ENCODE measurements around the gene TESPA1. TPM values are rescaled to one million over a fixed set of nuclear protein-coding genes. Genes with fewer than 3 reads are reported as not detected.

TESPA1 gene
- total RNA-seq, 1 experiment from 2014 or later = 0.51 TPM

- POLR2A ChIA-PET = no interaction called here
- no TSS peak for BruUV-seq (replicated peaks)
- no peak for DNase-seq (ENCODE audit: low read depth, low spot score)
- Histone ChIP-seq H3K4me1 (ENCODE audit: control insufficient read depth, insufficient read depth, low read length) (no peaks in the 10 kb centered on the region), H3K27ac (ENCODE audit: low read length) (no peak overlapping the region), H3K4me3 (ENCODE audit: low read depth in 2 of 2, low read length in 2 of 2) (no peak overlapping the region), H3K27me3 (ENCODE audit: control insufficient read depth, insufficient read depth, low read length) (peaks cover 22% of the 10 kb centered on the region), H3K36me3 (ENCODE audit: control insufficient read depth, insufficient read depth, low read length) (no peaks in the 10 kb centered on the region), H3K9me3 (ENCODE audit: control insufficient read depth, insufficient read depth, low read depth, low read length) (no peaks in the 10 kb centered on the region)
- TF ChIP-seq, protein P1, sequence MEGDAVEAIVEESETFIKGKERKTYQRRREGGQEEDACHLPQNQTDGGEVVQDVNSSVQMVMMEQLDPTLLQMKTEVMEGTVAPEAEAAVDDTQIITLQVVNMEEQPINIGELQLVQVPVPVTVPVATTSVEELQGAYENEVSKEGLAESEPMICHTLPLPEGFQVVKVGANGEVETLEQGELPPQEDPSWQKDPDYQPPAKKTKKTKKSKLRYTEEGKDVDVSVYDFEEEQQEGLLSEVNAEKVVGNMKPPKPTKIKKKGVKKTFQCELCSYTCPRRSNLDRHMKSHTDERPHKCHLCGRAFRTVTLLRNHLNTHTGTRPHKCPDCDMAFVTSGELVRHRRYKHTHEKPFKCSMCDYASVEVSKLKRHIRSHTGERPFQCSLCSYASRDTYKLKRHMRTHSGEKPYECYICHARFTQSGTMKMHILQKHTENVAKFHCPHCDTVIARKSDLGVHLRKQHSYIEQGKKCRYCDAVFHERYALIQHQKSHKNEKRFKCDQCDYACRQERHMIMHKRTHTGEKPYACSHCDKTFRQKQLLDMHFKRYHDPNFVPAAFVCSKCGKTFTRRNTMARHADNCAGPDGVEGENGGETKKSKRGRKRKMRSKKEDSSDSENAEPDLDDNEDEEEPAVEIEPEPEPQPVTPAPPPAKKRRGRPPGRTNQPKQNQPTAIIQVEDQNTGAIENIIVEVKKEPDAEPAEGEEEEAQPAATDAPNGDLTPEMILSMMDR (IDR thresholded peaks at IDR 0.05) = no peak
- no peak for ATAC-seq
- in situ Hi-C loops (cut with HindIII; ENCODE audit: low pct_unique_long_range_greater_than_20kb, low sequenced_read_pairs) (no loop called here), intact Hi-C loops (cut with micrococcal nuclease; ENCODE audit: unreplicated experiment) (no loop called here)
- CTCF ChIA-PET = no interaction called here
Measured at GRCh38 chr12:54974279-54974678, 10.3 kb downstream of the TESPA1 start.

DNA sequence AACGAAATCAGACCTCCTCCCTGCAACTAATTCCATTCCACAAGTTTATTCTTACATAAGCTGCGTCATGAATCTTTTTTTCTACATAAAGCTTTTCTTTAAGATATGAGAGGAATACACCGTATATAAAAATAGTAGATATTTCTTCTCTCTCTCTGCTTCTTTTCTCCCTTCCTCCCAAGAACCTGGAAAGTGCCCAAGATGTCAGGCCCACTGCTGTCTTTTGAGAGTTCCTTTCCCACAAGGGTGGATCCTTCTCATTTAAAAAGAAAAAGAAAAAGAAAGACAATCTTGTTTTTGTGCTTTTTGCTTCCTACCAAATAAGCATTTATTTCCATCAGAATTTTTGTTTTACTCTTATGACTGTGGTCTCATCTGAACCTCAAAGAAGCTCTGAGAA is 11.0 kb downstream of the TESPA1 start:
- ChIA-PET POLR2A (no interaction called here), CTCF (no interaction called here)
- H3K27me3 ChIP-seq (ENCODE audit: control insufficient read depth, insufficient read depth, low read length) = peaks cover 22% of the 10 kb centered on the region
- no peak for DNase-seq (ENCODE audit: low read depth, low spot score)
- TF ChIP-seq SIN3A (IDR thresholded peaks at IDR 0.05; ENCODE audit: borderline replicate concordance, insufficient read depth, low read depth, low read length) (no peak), POLR2AphosphoS5 (IDR thresholded peaks at IDR 0.05; ENCODE audit: low read depth, low read length) (no peak), TCF7L2 (IDR thresholded peaks at IDR 0.05; ENCODE audit: low read depth, low read length) (no peak)
- TF ChIP-seq, protein P2, sequence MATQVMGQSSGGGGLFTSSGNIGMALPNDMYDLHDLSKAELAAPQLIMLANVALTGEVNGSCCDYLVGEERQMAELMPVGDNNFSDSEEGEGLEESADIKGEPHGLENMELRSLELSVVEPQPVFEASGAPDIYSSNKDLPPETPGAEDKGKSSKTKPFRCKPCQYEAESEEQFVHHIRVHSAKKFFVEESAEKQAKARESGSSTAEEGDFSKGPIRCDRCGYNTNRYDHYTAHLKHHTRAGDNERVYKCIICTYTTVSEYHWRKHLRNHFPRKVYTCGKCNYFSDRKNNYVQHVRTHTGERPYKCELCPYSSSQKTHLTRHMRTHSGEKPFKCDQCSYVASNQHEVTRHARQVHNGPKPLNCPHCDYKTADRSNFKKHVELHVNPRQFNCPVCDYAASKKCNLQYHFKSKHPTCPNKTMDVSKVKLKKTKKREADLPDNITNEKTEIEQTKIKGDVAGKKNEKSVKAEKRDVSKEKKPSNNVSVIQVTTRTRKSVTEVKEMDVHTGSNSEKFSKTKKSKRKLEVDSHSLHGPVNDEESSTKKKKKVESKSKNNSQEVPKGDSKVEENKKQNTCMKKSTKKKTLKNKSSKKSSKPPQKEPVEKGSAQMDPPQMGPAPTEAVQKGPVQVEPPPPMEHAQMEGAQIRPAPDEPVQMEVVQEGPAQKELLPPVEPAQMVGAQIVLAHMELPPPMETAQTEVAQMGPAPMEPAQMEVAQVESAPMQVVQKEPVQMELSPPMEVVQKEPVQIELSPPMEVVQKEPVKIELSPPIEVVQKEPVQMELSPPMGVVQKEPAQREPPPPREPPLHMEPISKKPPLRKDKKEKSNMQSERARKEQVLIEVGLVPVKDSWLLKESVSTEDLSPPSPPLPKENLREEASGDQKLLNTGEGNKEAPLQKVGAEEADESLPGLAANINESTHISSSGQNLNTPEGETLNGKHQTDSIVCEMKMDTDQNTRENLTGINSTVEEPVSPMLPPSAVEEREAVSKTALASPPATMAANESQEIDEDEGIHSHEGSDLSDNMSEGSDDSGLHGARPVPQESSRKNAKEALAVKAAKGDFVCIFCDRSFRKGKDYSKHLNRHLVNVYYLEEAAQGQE (IDR thresholded peaks at IDR 0.05; ENCODE audit: insufficient read depth in 1 of 2, low read depth in 2 of 2, low read length in 1 of 2) = no peak
- TF ChIP-seq, protein P1 (IDR thresholded peaks at IDR 0.05) = no peak
- no peaks in the 10 kb centered on the region for H3K9me3 ChIP-seq (ENCODE audit: control insufficient read depth, insufficient read depth, low read depth, low read length)
- in situ Hi-C loops (cut with HindIII; ENCODE audit: low pct_unique_long_range_greater_than_20kb, low sequenced_read_pairs) = no loop called here
- H3K36me3 ChIP-seq (ENCODE audit: control insufficient read depth, insufficient read depth, low read length) = no peaks in the 10 kb centered on the region
- no peaks in the 10 kb centered on the region for H3K4me1 ChIP-seq (ENCODE audit: control insufficient read depth, insufficient read depth, low read length)
- H3K4me3 ChIP-seq (ENCODE audit: low read depth in 2 of 2, low read length in 2 of 2) = no peak overlapping the region
- intact Hi-C loops (cut with micrococcal nuclease; ENCODE audit: unreplicated experiment) = no loop called here
- no peak overlapping the region for H3K27ac ChIP-seq (ENCODE audit: low read length)
- ATAC-seq = no peak
- BruUV-seq (replicated peaks) = no TSS peak

DNA sequence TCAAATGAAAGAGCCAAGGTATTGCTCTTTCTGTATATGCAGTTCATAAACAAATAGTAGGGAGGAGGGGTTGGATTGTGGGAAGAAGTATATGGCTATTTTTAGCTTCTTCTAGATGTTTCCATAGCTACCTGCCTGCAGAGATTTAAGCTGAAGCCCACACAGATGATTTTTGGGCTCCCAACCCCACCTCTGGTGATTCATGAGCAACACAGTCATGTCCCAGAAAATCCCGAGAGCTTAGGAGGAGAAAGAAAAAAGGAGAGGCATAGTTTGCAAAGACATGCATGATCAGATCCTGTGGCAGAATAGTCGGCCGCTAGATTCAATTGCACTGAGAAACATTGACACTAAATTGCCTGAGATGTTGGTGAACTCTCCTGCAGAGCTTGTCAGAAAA is 13.8 kb downstream of the TESPA1 start:
- Histone ChIP-seq H3K4me3 (ENCODE audit: low read depth in 2 of 2, low read length in 2 of 2) (no peak overlapping the region), H3K9me3 (ENCODE audit: control insufficient read depth, insufficient read depth, low read depth, low read length) (no peaks in the 10 kb centered on the region), H3K27ac (ENCODE audit: low read length) (no peak overlapping the region), H3K27me3 (ENCODE audit: control insufficient read depth, insufficient read depth, low read length) (peaks cover 8% of the 10 kb centered on the region), H3K4me1 (ENCODE audit: control insufficient read depth, insufficient read depth, low read length) (no peaks in the 10 kb centered on the region), H3K36me3 (ENCODE audit: control insufficient read depth, insufficient read depth, low read length) (no peaks in the 10 kb centered on the region)
- DNase-seq (ENCODE audit: low read depth, low spot score) = no peak
- ATAC-seq = no peak
- ChIA-PET POLR2A (no interaction called here), CTCF (interaction anchor here (0.5 kb wide), 1 partner anchor 726 kb away, joined by 3 read pairs; no protein-coding TSS in a partner anchor)
- no TSS peak for BruUV-seq (replicated peaks)
- in situ Hi-C loops (cut with HindIII; ENCODE audit: low pct_unique_long_range_greater_than_20kb, low sequenced_read_pairs) = no loop called here
- intact Hi-C loops (cut with micrococcal nuclease; ENCODE audit: unreplicated experiment) = no loop called here
- TF ChIP-seq, protein P2 (IDR thresholded peaks at IDR 0.05; ENCODE audit: insufficient read depth in 1 of 2, low read depth in 2 of 2, low read length in 1 of 2) = no peak
- TF ChIP-seq, protein P1 (IDR thresholded peaks at IDR 0.05) = no peak
- no peak for TF ChIP-seq SIN3A (IDR thresholded peaks at IDR 0.05; ENCODE audit: borderline replicate concordance, insufficient read depth, low read depth, low read length)
- TF ChIP-seq TCF7L2 (IDR thresholded peaks at IDR 0.05; ENCODE audit: low read depth, low read length) = no peak
